Esophagus squamous epithelium (tissue), 5 donors: ENCODE data around the gene IGLL5. TPM values are rescaled to one million over a fixed set of nuclear protein-coding genes. Genes with fewer than 3 reads are reported as not detected.

ENCODE experiments used
- DNase-seq: peaks from one replicate; lab custom pipeline; 2025; lab: John Stamatoyannopoulos, UW
- H3K27ac ChIP-seq, 4 donors: fragments of 200-600 bp; sonication (generic); one replicate each; pipeline ENCODE4 v1.5.1; 2016 to 2019; ENCODE audit warnings: mild to moderate bottlenecking in 1 of 4
- H3K27me3 ChIP-seq, 4 donors: fragments of 200-600 bp; sonication (generic); 1 replicate in 3 of 4; 2 replicates in 1 of 4; pipeline versions ENCODE4 v1.5.1 to v1.6.0; 2017 to 2021; ENCODE audit warnings: antibody characterized with exemption in 1 of 4
- H3K36me3 ChIP-seq, 3 donors: fragments of 200-600 bp; sonication (generic); one replicate each; pipeline ENCODE4 v1.5.1; 2016 to 2019
- H3K4me1 ChIP-seq, 3 donors: fragments of 200-600 bp; sonication (generic); one replicate each; pipeline ENCODE4 v1.5.1; 2017 to 2019
- H3K4me3 ChIP-seq, 4 donors: fragments of 200-600 bp; sonication (generic); 1 replicate in 3 of 4; 2 replicates in 1 of 4; pipeline ENCODE4 v1.5.1; 2016 to 2019; ENCODE audit warnings: mild to moderate bottlenecking in 2 of 4, moderate library complexity in 1 of 4
- H3K9me3 ChIP-seq, 3 donors: fragments of 200-600 bp; sonication (generic); one replicate each; pipeline ENCODE4 v1.5.1; 2016 to 2019
- CTCF ChIP-seq, 6 experiments: fragments of 450-650 bp in 4 of 6; fragments of 200-600 bp in 2 of 6; sonication (generic) in 2 of 6; IDR thresholded peaks; one replicate each; pipeline ENCODE4 v1.5.1; 2016 to 2019; ENCODE audit warnings: antibody characterized with exemption in 6 of 6, mild to moderate bottlenecking in 4 of 6, moderate library complexity in 4 of 6
- POLR2A ChIP-seq, 4 donors: fragments of 450-650 bp; IDR thresholded peaks; one replicate each; pipeline ENCODE4 v1.6.1; 2017; ENCODE audit warnings: antibody characterized with exemption in 4 of 4, mild to moderate bottlenecking in 4 of 4, moderate library complexity in 3 of 4
- WGBS, 2 donors: methylation state at CpG; one replicate each; pipeline ENCODE4 v1.1.5; 2018; 5-methylcytosine and 5-hydroxymethylcytosine counted together
- intact Hi-C: fragments of 100-400 bp; cut with DNase I; formaldehyde crosslinking; loops from one replicate; pipeline ENCODE4 v1.15.0; 2022
- total RNA-seq, 4 donors: library from RNA; depleted of rRNA; stranded (reverse); fragments of >200 nt; gene quantifications; one replicate each; pipeline ENCODE4 v1.1.0, GENCODE V29; 2016
- donor health status: DM: yes; HTN: yes; CAD: no.

IGLL5 gene
- total RNA-seq, 4 donors from 2014 or later = 5.0 to 20.7 TPM; not detected in 2

- peaks cover 0 to 40% (median 0%) of the 10 kb centered on the region in 4 donors for H3K27me3 ChIP-seq
- H3K9me3 ChIP-seq = no peaks in the 10 kb centered on the region
- TF ChIP-seq CTCF (IDR thresholded peaks at IDR 0.05) = no peak
- TF ChIP-seq POLR2A (IDR thresholded peaks at IDR 0.05) = no peak
- H3K36me3 ChIP-seq = no peaks in the 10 kb centered on the region
- peaks cover 0 to 6% (median 0%) of the 10 kb centered on the region in 3 donors for H3K4me1 ChIP-seq
- DNase-seq = no peak
- intact Hi-C loops = no loop called here
- 66% methylated on average over 3 of the region's 3 CpGs; no CpG with 5 or more reads in 1 of the 2 donors for WGBS, 2 donors
- H3K27ac ChIP-seq = no peak overlapping the region
- no peak overlapping the region for H3K4me3 ChIP-seq
These were observed 42.5 kb downstream of the IGLL5 start for GRCh38 chr22:22930222-22930497.

GRCh38 chr22:22930571-22931556 lies 43.2 kb downstream of the IGLL5 start:
- H3K4me1 ChIP-seq = peaks cover 0 to 6% (median 0%) of the 10 kb centered on the region in 3 donors
- H3K9me3 ChIP-seq = no peaks in the 10 kb centered on the region
- no peak overlapping the region for H3K4me3 ChIP-seq
- no peaks in the 10 kb centered on the region for H3K36me3 ChIP-seq
- intact Hi-C loops = no loop called here
- WGBS, 2 donors = 53 to 69% methylated on average over 3 to 7 of the region's 9 CpGs
- TF ChIP-seq CTCF (IDR thresholded peaks at IDR 0.05) (no peak), POLR2A (IDR thresholded peaks at IDR 0.05) (no peak)
- H3K27me3 ChIP-seq = peaks cover 0 to 40% (median 0%) of the 10 kb centered on the region in 4 donors
- no peak for DNase-seq
- peak overlapping the region in 1 of 4 donors; percentile 14 for H3K27ac ChIP-seq

GRCh38 chr22:22931557-22932270 lies 44.1 kb downstream of the IGLL5 start:
- H3K27ac ChIP-seq = peak overlapping the region in 1 of 4 donors; percentile 14
- WGBS, 2 donors = 73 to 85% methylated on average over 5 to 6 of the region's 14 CpGs
- peaks cover 0 to 33% (median 0%) of the 10 kb centered on the region in 4 donors for H3K27me3 ChIP-seq
- no peaks in the 10 kb centered on the region for H3K36me3 ChIP-seq
- no peaks in the 10 kb centered on the region for H3K9me3 ChIP-seq
- no peak for TF ChIP-seq CTCF (IDR thresholded peaks at IDR 0.05)
- no peak for TF ChIP-seq POLR2A (IDR thresholded peaks at IDR 0.05)
- H3K4me3 ChIP-seq = no peak overlapping the region
- no peak for DNase-seq
- intact Hi-C loops = no loop called here
- H3K4me1 ChIP-seq = peaks cover 0 to 6% (median 0%) of the 10 kb centered on the region in 3 donors

- Histone ChIP-seq H3K4me3 (no peak overlapping the region), H3K36me3 (no peaks in the 10 kb centered on the region), H3K4me1 (peaks cover 0 to 6% (median 0%) of the 10 kb centered on the region in 3 donors), H3K27ac (no peak overlapping the region), H3K27me3 (peaks cover 0 to 26% (median 0%) of the 10 kb centered on the region in 4 donors), H3K9me3 (no peaks in the 10 kb centered on the region)
- WGBS, 2 donors = 83 to 100% methylated on average over 2 to 4 of the region's 6 CpGs
- DNase-seq = no peak
- intact Hi-C loops = no loop called here
- no peak for TF ChIP-seq CTCF (IDR thresholded peaks at IDR 0.05)
- TF ChIP-seq POLR2A (IDR thresholded peaks at IDR 0.05) = no peak
These were observed 44.9 kb downstream of the IGLL5 start for GRCh38 chr22:22932512-22932941.
